Fibroblast of skin of left quadriceps (primary cell): ENCODE measurements around the gene TUBB3.
"Not testable (repeated sequence)": the region's sequence is repeated elsewhere in the genome, so short reads cannot be mapped to it uniquely, and the experiment has no call there.

ENCODE experiments used
- DNase-seq, 2 experiments: peaks; one replicate each; pipeline ENCODE4 v3.0.0-alpha.2; 2013; ENCODE audit warnings: low read depth in 2 of 2

The TUBB3 gene

GRCh38 chr16:89902980-89903379, 20.2 kb upstream of the TUBB3 start:
- DNase-seq, result no peak

GRCh38 chr16:89903908-89904515, 19.1 kb upstream of the TUBB3 start:
- no peak for DNase-seq

- DNase-seq, result no peak
Measured at GRCh38 chr16:89904606-89905510, 18.3 kb upstream of the TUBB3 start.

GRCh38 chr16:89905511-89906139, 17.5 kb upstream of the TUBB3 start:
- no peak for DNase-seq

- no peak for DNase-seq
Measured at GRCh38 chr16:89906140-89907025, 16.8 kb upstream of the TUBB3 start.

- DNase-seq, result no peak
Measured at GRCh38 chr16:89907055-89907814, 15.9 kb upstream of the TUBB3 start.

GRCh38 chr16:89908236-89908635, 14.9 kb upstream of the TUBB3 start:
- DNase-seq, result no peak

- DNase-seq, result peak in 1 of 2 experiments; percentile 34
Measured at GRCh38 chr16:89909777-89910716, 13.1 kb upstream of the TUBB3 start.

GRCh38 chr16:89910717-89911354, 12.3 kb upstream of the TUBB3 start:
- no peak for DNase-seq

GRCh38 chr16:89911375-89911774, 11.8 kb upstream of the TUBB3 start:
- DNase-seq, result no peak

GRCh38 chr16:89912143-89912542, 11.0 kb upstream of the TUBB3 start:
- DNase-seq, result no peak

GRCh38 chr16:89912627-89913026, 10.5 kb upstream of the TUBB3 start:
- DNase-seq, result no peak

- no peak for DNase-seq
Measured at GRCh38 chr16:89913408-89914387, 9.4 kb upstream of the TUBB3 start.

GRCh38 chr16:89914642-89915285, 8.4 kb upstream of the TUBB3 start:
- not testable (repeated sequence) for DNase-seq

GRCh38 chr16:89915303-89916232, 7.6 kb upstream of the TUBB3 start:
- no peak for DNase-seq

- DNase-seq, result peak in 1 of 2 experiments; percentile 26
Measured at GRCh38 chr16:89917773-89918452, 5.2 kb upstream of the TUBB3 start.
